Caco-2 (cell line): ENCODE data around the gene TSEN34. TPM values are rescaled to one million over a fixed set of nuclear protein-coding genes. Genes with fewer than 3 reads are reported as not detected.

Source experiments
- BruUV-seq: library from RNA; stranded (reverse); fragments of 400-500 nt; replicated peaks from 2 replicates; lab custom pipeline; 2021; lab: Mats Ljungman, UMichigan
- CTCF ChIA-PET: fragments of 300-600 bp; sonication (Branson Sonifier 250); formaldehyde crosslinking; loops from one replicate; lab custom pipeline; 2022; ENCODE audit warnings: antibody characterized with exemption; lab: Charles Lee
- POLR2A ChIA-PET: fragments of 300-600 bp; sonication (Branson Sonifier 250); formaldehyde crosslinking; loops from one replicate; lab custom pipeline; 2022; ENCODE audit warnings: antibody characterized with exemption; lab: Charles Lee
- DNase-seq, 2 experiments: peaks; one replicate each; pipeline versions ENCODE4 v3.0.0 to v3.0.0-alpha.2; 2020 to 2022
- H3K27me3 ChIP-seq: replicated peaks from 2 replicates; pipeline ENCODE4 v1.6.0; 2011; ENCODE audit warnings: low read length; ENCODE audit not compliant: control insufficient read depth, insufficient read depth
- H3K36me3 ChIP-seq: 2 replicates; pipeline ENCODE4 v1.5.1; 2011; ENCODE audit warnings: low read length; ENCODE audit not compliant: control insufficient read depth, insufficient read depth
- H3K4me1 ChIP-seq: fragments of 250-450 bp; sonication (Bioruptor Pico); 2 replicates; pipeline ENCODE4 v1.5.1; 2020; ENCODE audit warnings: mild to moderate bottlenecking
- H3K4me3 ChIP-seq: 2 replicates; pipeline ENCODE4 v1.5.1; 2011; ENCODE audit warnings: low read depth, mild to moderate bottlenecking, control low read depth, low read length
- H3K9me3 ChIP-seq: fragments of 250-450 bp; sonication (Bioruptor Pico); 2 replicates; pipeline ENCODE4 v1.5.1; 2020; ENCODE audit warnings: mild to moderate bottlenecking, moderate library complexity
- H3K27ac Mint-ChIP-seq: one replicate; pipeline ENCODE4 v1.8.0; 2022; ENCODE audit warnings: mixed read lengths; ENCODE audit not compliant: unreplicated experiment
- H3K27me3 Mint-ChIP-seq: one replicate; pipeline ENCODE4 v1.8.0; 2022; ENCODE audit warnings: mixed read lengths; ENCODE audit not compliant: insufficient read depth, unreplicated experiment
- H3K36me3 Mint-ChIP-seq: one replicate; pipeline ENCODE4 v1.8.0; 2022; ENCODE audit warnings: mild to moderate bottlenecking, mixed read lengths; ENCODE audit not compliant: insufficient read depth, unreplicated experiment
- H3K4me1 Mint-ChIP-seq: one replicate; pipeline ENCODE4 v1.8.0; 2022; ENCODE audit warnings: low read depth, mixed read lengths; ENCODE audit not compliant: unreplicated experiment
- H3K4me3 Mint-ChIP-seq: one replicate; pipeline ENCODE4 v1.8.0; 2022; ENCODE audit warnings: mild to moderate bottlenecking, moderate library complexity, mixed read lengths; ENCODE audit not compliant: unreplicated experiment
- H3K9me3 Mint-ChIP-seq: one replicate; pipeline ENCODE4 v1.8.0; 2022; ENCODE audit warnings: mixed read lengths; ENCODE audit not compliant: unreplicated experiment
- intact Hi-C: fragments of 100-400 bp; cut with micrococcal nuclease; formaldehyde crosslinking; loops from one replicate; pipeline ENCODE4 v1.10.0; 2022; ENCODE audit not compliant: unreplicated experiment
- total RNA-seq: library from RNA; stranded (reverse); gene quantifications from 2 replicates; pipeline ENCODE4 v1.2.3, GENCODE V29; 2022
- TF ChIP-seq, protein P1 (sequence below), 2 experiments: fragments of 200-600 bp in 1 of 2; IDR thresholded peaks; 1 replicate in 1 of 2; 2 replicates in 1 of 2; pipeline versions ENCODE4 v1.5.1 to v1.8.0; 2011 to 2022; ENCODE audit warnings: antibody characterized with exemption in 1 of 2, control low read depth in 1 of 2, inconsistent platforms in 1 of 2, low read depth in 1 of 2, low read length in 1 of 2, mild to moderate bottlenecking in 1 of 2, moderate library complexity in 1 of 2; ENCODE audit not compliant: insufficient read depth in 1 of 2, severe bottlenecking in 1 of 2, unreplicated experiment in 1 of 2

The TSEN34 gene
- total RNA-seq, 1 experiment from 2014 or later = 42.6 TPM

DNA sequence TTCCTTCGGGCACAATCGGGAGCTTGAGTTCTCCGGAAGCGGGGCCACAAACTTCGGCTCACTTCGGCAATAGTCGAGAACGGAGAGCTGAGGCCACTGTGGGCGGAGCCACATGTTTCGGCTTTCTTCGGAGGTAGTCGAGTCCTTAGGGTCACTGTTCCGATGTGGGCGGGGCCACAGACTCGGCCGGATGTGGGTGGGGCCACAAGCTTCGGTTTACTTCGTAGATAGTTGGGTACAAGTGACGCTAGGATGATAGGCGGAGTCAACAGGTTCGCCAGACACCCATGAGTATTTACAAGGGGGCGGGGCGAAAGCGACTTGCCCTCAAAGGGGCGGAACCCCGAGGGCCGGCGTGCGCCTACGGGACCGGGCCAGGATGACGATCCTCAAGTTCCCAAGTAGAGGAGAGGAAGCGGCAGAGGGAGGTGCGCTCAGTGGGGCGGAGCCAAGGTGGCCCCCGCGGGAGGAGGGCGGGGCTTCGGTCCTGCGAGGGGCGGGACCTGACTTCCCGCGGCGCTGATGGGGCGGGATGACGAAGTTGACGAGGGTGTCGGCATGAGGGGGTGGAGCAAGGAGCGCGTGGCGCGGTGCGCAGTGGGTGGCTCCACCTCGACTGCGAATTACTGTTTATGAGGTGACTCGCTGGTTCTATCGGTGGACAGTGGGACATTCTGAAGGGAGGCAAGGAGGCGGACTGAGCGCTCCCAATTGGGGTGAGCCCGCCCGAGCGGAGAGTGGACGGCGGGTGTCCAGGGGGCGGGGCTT, 1.2 kb upstream of the TSEN34 start:
- Histone ChIP-seq H3K4me1 (0 out of 2 replicates have a peak, but pooled peaks cover 6% of the 10 kb centered on the region), H3K4me3 (peak overlapping the region; percentile 97), H3K27me3 (no peaks in the 10 kb centered on the region), H3K36me3 (no peaks in the 10 kb centered on the region; the same call in 1 of the 2 replicates), H3K9me3 (no peaks in the 10 kb centered on the region)
- H3K27ac Mint-ChIP-seq = peak overlapping the region; percentile 98
- H3K36me3 Mint-ChIP-seq = peaks cover 75% of the 10 kb centered on the region
- peak overlapping the region; percentile 85 for H3K4me3 Mint-ChIP-seq
- ChIA-PET POLR2A (interaction anchor here (0.5 to 5.7 kb wide), 20 partner anchors 10 to 322 kb away, joined by 3 to 98 read pairs (median 5); partner anchors contain the start of genes CNOT3, LENG1, LENG8 and LENG9), CTCF (interaction anchor here (0.6 to 3.4 kb wide), 21 partner anchors 10 to 1464 kb away, joined by 3 to 56 read pairs (median 4); partner anchors contain the start of genes CNOT3, LENG1, LENG8 and LENG9)
- intact Hi-C loops = loop anchor here (1.0 to 5.0 kb wide), 7 partner anchors 10 to 272 kb away; partner anchors contain the start of genes CNOT3, LENG1, LENG9 and PRPF31
- no TSS peak for BruUV-seq
- H3K4me1 Mint-ChIP-seq = peaks cover 34% of the 10 kb centered on the region
- TF ChIP-seq, protein P1, sequence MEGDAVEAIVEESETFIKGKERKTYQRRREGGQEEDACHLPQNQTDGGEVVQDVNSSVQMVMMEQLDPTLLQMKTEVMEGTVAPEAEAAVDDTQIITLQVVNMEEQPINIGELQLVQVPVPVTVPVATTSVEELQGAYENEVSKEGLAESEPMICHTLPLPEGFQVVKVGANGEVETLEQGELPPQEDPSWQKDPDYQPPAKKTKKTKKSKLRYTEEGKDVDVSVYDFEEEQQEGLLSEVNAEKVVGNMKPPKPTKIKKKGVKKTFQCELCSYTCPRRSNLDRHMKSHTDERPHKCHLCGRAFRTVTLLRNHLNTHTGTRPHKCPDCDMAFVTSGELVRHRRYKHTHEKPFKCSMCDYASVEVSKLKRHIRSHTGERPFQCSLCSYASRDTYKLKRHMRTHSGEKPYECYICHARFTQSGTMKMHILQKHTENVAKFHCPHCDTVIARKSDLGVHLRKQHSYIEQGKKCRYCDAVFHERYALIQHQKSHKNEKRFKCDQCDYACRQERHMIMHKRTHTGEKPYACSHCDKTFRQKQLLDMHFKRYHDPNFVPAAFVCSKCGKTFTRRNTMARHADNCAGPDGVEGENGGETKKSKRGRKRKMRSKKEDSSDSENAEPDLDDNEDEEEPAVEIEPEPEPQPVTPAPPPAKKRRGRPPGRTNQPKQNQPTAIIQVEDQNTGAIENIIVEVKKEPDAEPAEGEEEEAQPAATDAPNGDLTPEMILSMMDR (IDR thresholded peaks at IDR 0.05; ENCODE audit: insufficient read depth in 1 of 2, low read depth in 1 of 2, low read length in 1 of 2, severe bottlenecking in 1 of 2, unreplicated experiment in 1 of 2) = no peak
- DNase-seq = peak; percentile 100
- H3K9me3 Mint-ChIP-seq = no peaks in the 10 kb centered on the region
- no peaks in the 10 kb centered on the region for H3K27me3 Mint-ChIP-seq

DNA sequence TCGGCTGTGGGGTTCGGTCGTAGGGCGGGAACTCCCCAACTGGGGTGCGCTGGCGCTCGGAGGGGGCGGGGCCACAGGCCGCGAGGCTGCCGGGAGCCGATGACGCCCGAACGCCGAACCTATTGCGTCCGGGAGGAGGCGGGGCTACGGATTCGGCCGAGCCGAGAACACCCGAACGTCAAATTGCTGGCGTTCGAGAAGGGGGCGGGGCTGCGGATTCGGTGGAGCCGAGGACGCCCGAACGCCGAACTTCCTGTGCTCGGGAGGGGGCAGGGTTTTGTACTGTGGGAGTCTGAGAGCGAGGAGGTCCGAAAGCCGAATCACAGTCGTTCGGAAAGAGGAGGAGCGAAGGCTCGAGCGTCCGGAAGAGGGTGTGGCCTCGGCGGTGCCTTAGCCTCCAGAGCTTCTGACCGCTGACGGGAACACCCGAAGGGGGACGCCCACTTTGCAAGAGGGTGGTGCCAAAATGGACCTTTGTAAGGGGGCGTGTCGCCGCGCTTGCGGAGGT, 551 bp upstream of the TSEN34 start:
- DNase-seq = peak; percentile 99 to 100
- peak overlapping the region; percentile 98 for H3K27ac Mint-ChIP-seq
- peaks cover 76% of the 10 kb centered on the region for H3K36me3 Mint-ChIP-seq
- H3K9me3 ChIP-seq = no peaks in the 10 kb centered on the region
- POLR2A ChIA-PET = interaction anchor here (0.6 to 5.7 kb wide), 10 partner anchors 9 to 1409 kb away, joined by 3 to 98 read pairs (median 15); partner anchors contain the start of genes CNOT3, FIZ1, LENG1 and LENG9
- no peaks in the 10 kb centered on the region for H3K27me3 Mint-ChIP-seq
- peak overlapping the region; percentile 85 for H3K4me3 Mint-ChIP-seq
- no peaks in the 10 kb centered on the region; the same call in 1 of the 2 replicates for H3K36me3 ChIP-seq
- no peaks in the 10 kb centered on the region for H3K9me3 Mint-ChIP-seq
- H3K4me1 Mint-ChIP-seq = peaks cover 34% of the 10 kb centered on the region
- H3K27me3 ChIP-seq = no peaks in the 10 kb centered on the region
- 0 out of 2 replicates have a peak, but pooled peaks cover 6% of the 10 kb centered on the region for H3K4me1 ChIP-seq
- CTCF ChIA-PET = interaction anchor here (0.6 to 2.9 kb wide), 8 partner anchors 10 to 161 kb away, joined by 3 to 21 read pairs (median 4); partner anchors contain the start of genes RPS9 and TMC4
- no TSS peak for BruUV-seq
- H3K4me3 ChIP-seq = peak overlapping the region; percentile 97
- intact Hi-C loops = loop anchor here (1.0 to 5.0 kb wide), 5 partner anchors 10 to 272 kb away; partner anchors contain the start of genes CNOT3, LENG9, PRPF31 and RPS9
- TF ChIP-seq, protein P1 (IDR thresholded peaks at IDR 0.05; ENCODE audit: insufficient read depth in 1 of 2, low read depth in 1 of 2, low read length in 1 of 2, severe bottlenecking in 1 of 2, unreplicated experiment in 1 of 2) = no peak
